Measurements from ENCODE around the gene ZNF205. TPM values are rescaled to one million over a fixed set of nuclear protein-coding genes. Genes with fewer than 3 reads are reported as not detected.

ZNF205 gene
- polyA plus RNA-seq, 1 of the 3 experiments (the other 2 are of a cell fraction): 9.7 TPM

GRCh38 chr16:3147046-3147756 lies 34.8 kb downstream of the ZNF205 start (continued):
- no peak for TF ChIP-seq IRF3 (IDR thresholded peaks at IDR 0.05; ENCODE audit: low read depth, low read length)
- no peak for TF ChIP-seq PBX3 (IDR thresholded peaks at IDR 0.05)
- TF ChIP-seq RFX5 (IDR thresholded peaks at IDR 0.05; ENCODE audit: low read length): no peak

- Histone ChIP-seq H2AFZ (ENCODE audit: low read depth) (no peak overlapping the region), H3K9ac (no peak overlapping the region), H3F3A (replicated peaks; ENCODE audit: insufficient read depth) (peaks cover 29% of the 10 kb centered on the region), H3K27me3 (ENCODE audit: insufficient read depth) (no peaks in the 10 kb centered on the region), H3K4me3 (ENCODE audit: low read depth in 2 of 2, low read length in 1 of 2) (no peak overlapping the region), H3K79me2 (ENCODE audit: insufficient read depth) (no peaks in the 10 kb centered on the region), H3K9me3 (no peaks in the 10 kb centered on the region), H3K9me2 (no peaks in the 10 kb centered on the region), H3K4me2 (no peak overlapping the region), H3K36me3 (replicated peaks in 1 of 2; ENCODE audit: control insufficient read depth in 1 of 2, insufficient read depth in 2 of 2, low read length in 1 of 2) (peaks cover 0 to 1% of the 10 kb centered on the region in 2 experiments), H3K4me1 (ENCODE audit: control insufficient read depth in 1 of 2, insufficient read depth in 2 of 2, low read depth in 1 of 2, low read length in 1 of 2) (peaks cover 0 to 13% of the 10 kb centered on the region in 2 experiments; a peak in 1 of 4 replicates), H4K20me1 (ENCODE audit: insufficient read depth) (peaks cover 3% of the 10 kb centered on the region; the same call in 1 of the 2 replicates), H3K27ac (ENCODE audit: low read depth in 2 of 2, low read length in 1 of 2) (no peak overlapping the region)
- ChIA-PET POLR2A (interaction anchor here (1.4 kb wide), 1 partner anchor 13 kb away, joined by 4 read pairs; the partner anchor contains the start of gene ZNF213), CTCF (interaction anchor here (1.3 to 5.7 kb wide), 7 partner anchors 10 to 127 kb away, joined by 3 to 62 read pairs (median 23); partner anchors contain the start of gene ZNF213)
- WGBS (ENCODE audit: low lambda C conversion rate): 94% methylated on average over 4 of the region's 5 CpGs
- DNase-seq: no peak
- no peak for TF ChIP-seq NFIC (IDR thresholded peaks at IDR 0.05; ENCODE audit: borderline replicate concordance)
- TF ChIP-seq GABPA (IDR thresholded peaks at IDR 0.05; ENCODE audit: low read depth): no peak
- no peak for TF ChIP-seq SMC3 (IDR thresholded peaks at IDR 0.05; ENCODE audit: low read depth, low read length)
- no peak for TF ChIP-seq JUND (IDR thresholded peaks at IDR 0.05)
- TF ChIP-seq ELF1 (IDR thresholded peaks at IDR 0.05): no peak
- no peak for TF ChIP-seq NRF1 (IDR thresholded peaks at IDR 0.05; ENCODE audit: low read depth, low read length)
- TF ChIP-seq PBX3 (IDR thresholded peaks at IDR 0.05): no peak
- TF ChIP-seq GATA2 (CRISPR knock-in tag; IDR thresholded peaks at IDR 0.05): no peak
- TF ChIP-seq FOSL2 (IDR thresholded peaks at IDR 0.05; ENCODE audit: borderline replicate concordance, low read depth): no peak
- TF ChIP-seq MAX (IDR thresholded peaks at IDR 0.05; ENCODE audit: low read depth): no peak
- TF ChIP-seq POLR2AphosphoS5 (IDR thresholded peaks at IDR 0.05; ENCODE audit: low read depth, low read length): no peak
- TF ChIP-seq RFX5 (IDR thresholded peaks at IDR 0.05; ENCODE audit: low read length): no peak
- no peak for TF ChIP-seq USF1 (IDR thresholded peaks at IDR 0.05; ENCODE audit: borderline replicate concordance, low read depth)
These were observed 35.3 kb downstream of the ZNF205 start for GRCh38 chr16:3147757-3148104.

Data from SK-N-SH (cell line).